Astrocyte of the spinal cord (primary cell): Measurements from ENCODE around the gene SUPT3H.

Source experiments
- DNase-seq: peaks from one replicate; pipeline ENCODE4 v3.0.0; 2011; ENCODE audit warnings: low read depth, low spot score
- H3K4me3 ChIP-seq: 2 replicates; pipeline ENCODE4 v1.5.1; 2011; ENCODE audit warnings: low read depth, mild to moderate bottlenecking, low read length, moderate library complexity
- in situ Hi-C: cut with HindIII; loops from 2 replicates; pipeline ENCODE4 v1.10.0; 2017; ENCODE audit warnings: low sequenced_read_pairs
- TF ChIP-seq, protein P1 (sequence below): IDR thresholded peaks from 2 replicates; pipeline ENCODE4 v1.5.1; 2012; ENCODE audit warnings: low read depth, mild to moderate bottlenecking, low read length, inconsistent platforms

Gene SUPT3H

GRCh38 chr6:45254253-45254652 is 123.5 kb downstream of the SUPT3H start:
- in situ Hi-C loops: no loop called here
- TF ChIP-seq, protein P1, sequence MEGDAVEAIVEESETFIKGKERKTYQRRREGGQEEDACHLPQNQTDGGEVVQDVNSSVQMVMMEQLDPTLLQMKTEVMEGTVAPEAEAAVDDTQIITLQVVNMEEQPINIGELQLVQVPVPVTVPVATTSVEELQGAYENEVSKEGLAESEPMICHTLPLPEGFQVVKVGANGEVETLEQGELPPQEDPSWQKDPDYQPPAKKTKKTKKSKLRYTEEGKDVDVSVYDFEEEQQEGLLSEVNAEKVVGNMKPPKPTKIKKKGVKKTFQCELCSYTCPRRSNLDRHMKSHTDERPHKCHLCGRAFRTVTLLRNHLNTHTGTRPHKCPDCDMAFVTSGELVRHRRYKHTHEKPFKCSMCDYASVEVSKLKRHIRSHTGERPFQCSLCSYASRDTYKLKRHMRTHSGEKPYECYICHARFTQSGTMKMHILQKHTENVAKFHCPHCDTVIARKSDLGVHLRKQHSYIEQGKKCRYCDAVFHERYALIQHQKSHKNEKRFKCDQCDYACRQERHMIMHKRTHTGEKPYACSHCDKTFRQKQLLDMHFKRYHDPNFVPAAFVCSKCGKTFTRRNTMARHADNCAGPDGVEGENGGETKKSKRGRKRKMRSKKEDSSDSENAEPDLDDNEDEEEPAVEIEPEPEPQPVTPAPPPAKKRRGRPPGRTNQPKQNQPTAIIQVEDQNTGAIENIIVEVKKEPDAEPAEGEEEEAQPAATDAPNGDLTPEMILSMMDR: no peak
- no peak for DNase-seq
- no peak overlapping the region for H3K4me3 ChIP-seq

DNA sequence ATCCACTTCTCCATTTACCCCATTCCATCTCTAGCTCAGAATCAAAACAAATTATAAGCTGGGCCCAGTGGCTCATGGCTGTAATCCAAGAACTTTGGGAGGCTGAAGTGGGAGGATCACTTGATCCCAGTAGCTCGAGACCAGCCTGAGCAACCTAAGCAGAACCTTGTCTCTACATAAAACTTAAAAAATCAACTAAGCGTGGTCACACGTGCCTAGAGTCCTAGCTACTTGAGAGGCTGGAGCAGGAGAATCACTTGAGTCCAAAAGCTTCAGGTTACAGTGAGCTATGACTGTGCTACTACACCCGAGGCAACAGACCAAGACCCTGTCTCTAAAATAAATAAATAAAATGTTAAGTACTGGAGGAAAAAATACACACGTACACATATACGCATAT is 124.3 kb downstream of the SUPT3H start:
- TF ChIP-seq, protein P1: no peak
- H3K4me3 ChIP-seq: no peak overlapping the region

DNA sequence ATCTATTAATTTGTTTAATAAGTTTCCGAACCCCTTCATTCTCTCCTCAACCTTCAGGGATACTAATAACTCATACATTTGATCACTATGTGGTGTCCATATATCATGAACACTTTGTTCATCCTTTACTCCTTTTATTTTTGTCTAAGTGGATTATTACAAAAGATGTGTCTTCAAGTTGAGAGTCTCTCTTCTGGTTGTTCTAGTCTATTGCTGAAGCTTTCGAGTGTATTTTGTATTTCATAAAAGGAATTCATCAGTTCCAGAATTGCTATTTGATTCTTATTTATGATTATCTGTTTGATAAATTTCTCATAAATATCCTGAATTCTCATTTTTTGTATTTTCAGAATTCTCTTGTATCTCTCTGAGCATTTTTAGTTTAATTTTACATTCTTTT is 146.1 kb downstream of the SUPT3H start:
- H3K4me3 ChIP-seq: no peak overlapping the region
- TF ChIP-seq, protein P1: no peak
- in situ Hi-C loops: no loop called here
- DNase-seq: no peak

More for the DNA sequence above, 124.3 kb downstream of the SUPT3H start:
- DNase-seq: no peak
- in situ Hi-C loops: no loop called here

GRCh38 chr6:45229416-45229815 is 148.3 kb downstream of the SUPT3H start:
- in situ Hi-C loops: no loop called here
- H3K4me3 ChIP-seq: no peak overlapping the region
- DNase-seq: no peak
- TF ChIP-seq, protein P1: no peak

DNA sequence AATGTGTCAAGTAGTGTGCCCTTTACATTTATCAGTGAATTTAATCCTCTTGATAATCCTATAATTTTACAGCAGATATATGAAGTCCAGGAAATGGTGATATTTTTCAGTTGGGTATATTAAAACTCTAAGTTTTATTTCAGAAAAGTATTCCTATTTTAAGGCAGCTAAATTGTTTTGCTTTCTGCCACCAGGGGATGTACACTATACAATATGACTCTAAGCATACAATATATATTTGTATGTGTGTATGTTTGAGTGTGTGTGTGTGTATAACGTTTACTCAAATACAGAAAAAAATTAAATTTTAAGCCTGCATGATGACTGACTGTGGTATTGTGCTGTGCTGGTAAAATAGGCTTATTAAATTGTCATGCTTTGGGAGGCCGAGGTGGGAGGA is 151.7 kb downstream of the SUPT3H start:
- in situ Hi-C loops: no loop called here
- TF ChIP-seq, protein P1: peak; percentile 9
- H3K4me3 ChIP-seq: no peak overlapping the region
- DNase-seq: no peak

- TF ChIP-seq, protein P1: no peak
- DNase-seq: no peak
- H3K4me3 ChIP-seq: no peak overlapping the region
- in situ Hi-C loops: no loop called here
Measured at GRCh38 chr6:45222380-45222779, 155.4 kb downstream of the SUPT3H start.

DNA sequence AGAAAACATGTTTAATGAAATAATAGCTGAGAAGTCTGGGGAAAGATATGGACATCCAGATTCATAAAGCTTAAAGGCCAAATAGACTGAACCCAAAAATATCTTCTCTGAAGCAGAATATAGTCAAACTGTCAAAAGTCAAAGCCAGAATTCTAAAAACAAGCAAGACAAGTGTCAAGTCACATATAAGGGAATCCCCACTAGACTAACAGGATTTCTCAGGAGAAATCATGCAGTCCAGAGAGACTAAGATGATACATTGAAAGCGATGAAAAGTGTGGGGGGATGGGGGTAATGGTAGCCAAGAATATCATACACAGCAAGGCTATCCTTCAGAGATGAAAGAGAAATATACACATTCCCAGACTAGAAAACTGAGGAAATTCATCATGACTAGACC is 162.0 kb downstream of the SUPT3H start:
- in situ Hi-C loops: no loop called here
- TF ChIP-seq, protein P1: no peak
- no peak for DNase-seq
- H3K4me3 ChIP-seq: no peak overlapping the region
